H1 (cell line): ENCODE data around the gene PLEKHN1. TPM values are rescaled to one million over a fixed set of nuclear protein-coding genes. Genes with fewer than 3 reads are reported as not detected.

Source experiments
- CBX8 ChIP-seq: fragments of 300-800, 300-1000 bp; sonication (generic); IDR thresholded peaks from 2 replicates; pipeline ENCODE4 v1.7.1; 2016; ENCODE audit warnings: low read depth, low read length, borderline replicate concordance
- CREB1 ChIP-seq: IDR thresholded peaks from 2 replicates; pipeline ENCODE4 v1.6.1; 2012; ENCODE audit warnings: inconsistent platforms
- GTF2F1 ChIP-seq: IDR thresholded peaks from 2 replicates; pipeline ENCODE4 v1.6.1; 2012; ENCODE audit warnings: low read depth, low read length, improper control_type of control experiment, borderline replicate concordance
- PHF8 ChIP-seq: fragments of 200-600 bp; sonication (generic); conservative IDR thresholded peaks from 2 replicates; pipeline ENCODE4 v1.7.1; 2012; ENCODE audit warnings: low read depth, mild to moderate bottlenecking, inconsistent platforms, low read length, moderate library complexity
- POU5F1 ChIP-seq: IDR thresholded peaks from 2 replicates; pipeline ENCODE4 v1.6.1; 2011; ENCODE audit warnings: low read depth, mild to moderate bottlenecking, low read length, moderate library complexity
- RNF2 ChIP-seq: fragments of 200-900, 300-1000 bp; sonication (generic); IDR thresholded peaks from 2 replicates; pipeline ENCODE4 v1.7.1; 2016; ENCODE audit warnings: borderline replicate concordance, low read depth, mild to moderate bottlenecking, antibody characterized with exemption, low read length; ENCODE audit not compliant: poor library complexity, severe bottlenecking; ENCODE audit errors: missing control alignments
- SUZ12 ChIP-seq: fragments of 200-600 bp; sonication (generic); IDR thresholded peaks from 2 replicates; pipeline ENCODE4 v1.6.1; 2012; ENCODE audit warnings: mild to moderate bottlenecking, inconsistent platforms, low read length, moderate library complexity, mixed read lengths
- TAF7 ChIP-seq: optimal IDR thresholded peaks from 2 replicates; pipeline ENCODE3; 2011; ENCODE audit warnings: low read depth, mild to moderate bottlenecking, inconsistent platforms, low read length, moderate library complexity, borderline replicate concordance
- TEAD4 ChIP-seq: IDR thresholded peaks from 2 replicates; pipeline ENCODE4 v1.6.1; 2012; ENCODE audit warnings: low read depth, low read length, inconsistent platforms, mixed read lengths
- polyA plus RNA-seq, 7 experiments: library from polyadenylated mRNA; depleted of rRNA in 3 of 7; stranded (reverse) in 5 of 7; unstranded in 2 of 7; fragments of >200 nt in 5 of 7; fragments of 200-250 nt in 2 of 7; gene quantifications; 1 replicate in 5 of 7; 2 replicates in 1 of 7; 4 replicates in 1 of 7; pipeline versions ENCODE4 v1.2.1 to v1.2.3, GENCODE V29; 2011 to 2013; ENCODE audit warnings: missing spikeins in 2 of 7, mixed read lengths in 2 of 7
- total RNA-seq: library from RNA; stranded (reverse); fragmentation: NEBNext Ultra II Directional; extraction: Animal tissue kit (Norgen Biotek cat#: 25700); gene quantifications from 2 replicates; pipeline ENCODE4 v1.2.1, GENCODE V29; 2021
- TF ChIP-seq, protein P1 (sequence below): IDR thresholded peaks from 2 replicates; pipeline ENCODE4 v1.6.1; 2012; ENCODE audit warnings: inconsistent platforms

PLEKHN1 gene
- total and polyA plus RNA-seq, 2 of the 8 experiments (the other 6 are each of a cell fraction or from before 2014, with no cell fraction given), result 0.39 to 1.5 TPM

DNA sequence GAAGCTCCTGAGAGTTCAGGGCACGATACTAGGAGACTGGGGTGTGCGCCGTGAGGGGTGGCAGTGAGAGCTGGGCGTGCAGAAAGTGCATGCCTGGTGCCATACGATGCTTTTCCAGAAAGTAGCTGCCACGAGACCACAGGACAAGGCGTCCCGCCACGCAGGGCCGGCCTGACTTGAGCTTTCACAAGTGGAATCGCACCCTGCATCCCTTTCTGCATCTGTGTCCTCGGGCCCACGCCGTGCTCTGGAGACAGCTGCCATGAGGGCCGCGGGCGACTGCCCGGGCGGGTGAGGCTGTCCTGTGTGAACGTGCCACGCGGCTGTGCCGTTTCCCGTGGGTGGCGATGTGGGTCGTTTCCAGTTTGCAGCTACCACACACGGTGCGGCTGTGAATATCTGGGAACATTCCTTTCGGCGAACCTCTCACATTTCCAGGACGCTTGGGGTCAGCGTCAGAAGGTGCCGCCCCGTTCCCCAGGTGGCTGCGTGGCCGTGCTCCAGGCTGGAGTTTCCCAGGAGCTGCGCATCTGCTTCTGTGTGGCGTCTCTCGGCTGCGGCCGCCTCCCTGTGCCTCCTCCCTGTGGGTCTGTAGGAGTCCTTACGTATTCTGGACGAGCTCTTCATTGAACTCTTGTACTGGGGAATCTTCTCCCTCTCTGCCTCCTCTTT is 16.6 kb downstream of the PLEKHN1 start (continued):
- no peak for TF ChIP-seq SUZ12
- no peak for TF ChIP-seq POU5F1
- no peak for TF ChIP-seq TAF7
- no peak for TF ChIP-seq CBX8
- TF ChIP-seq, protein P1, sequence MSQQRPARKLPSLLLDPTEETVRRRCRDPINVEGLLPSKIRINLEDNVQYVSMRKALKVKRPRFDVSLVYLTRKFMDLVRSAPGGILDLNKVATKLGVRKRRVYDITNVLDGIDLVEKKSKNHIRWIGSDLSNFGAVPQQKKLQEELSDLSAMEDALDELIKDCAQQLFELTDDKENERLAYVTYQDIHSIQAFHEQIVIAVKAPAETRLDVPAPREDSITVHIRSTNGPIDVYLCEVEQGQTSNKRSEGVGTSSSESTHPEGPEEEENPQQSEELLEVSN, result no peak
- TF ChIP-seq GTF2F1, result no peak
- TF ChIP-seq CREB1, result no peak
- TF ChIP-seq TEAD4, result no peak
- TF ChIP-seq PHF8, result no peak
- no peak for TF ChIP-seq RNF2
